ENCODE data around the gene SKI.
"Not testable (repeated sequence)": the region's sequence is repeated elsewhere in the genome, so short reads cannot be mapped to it uniquely, and the experiment has no call there.

SKI gene

DNA sequence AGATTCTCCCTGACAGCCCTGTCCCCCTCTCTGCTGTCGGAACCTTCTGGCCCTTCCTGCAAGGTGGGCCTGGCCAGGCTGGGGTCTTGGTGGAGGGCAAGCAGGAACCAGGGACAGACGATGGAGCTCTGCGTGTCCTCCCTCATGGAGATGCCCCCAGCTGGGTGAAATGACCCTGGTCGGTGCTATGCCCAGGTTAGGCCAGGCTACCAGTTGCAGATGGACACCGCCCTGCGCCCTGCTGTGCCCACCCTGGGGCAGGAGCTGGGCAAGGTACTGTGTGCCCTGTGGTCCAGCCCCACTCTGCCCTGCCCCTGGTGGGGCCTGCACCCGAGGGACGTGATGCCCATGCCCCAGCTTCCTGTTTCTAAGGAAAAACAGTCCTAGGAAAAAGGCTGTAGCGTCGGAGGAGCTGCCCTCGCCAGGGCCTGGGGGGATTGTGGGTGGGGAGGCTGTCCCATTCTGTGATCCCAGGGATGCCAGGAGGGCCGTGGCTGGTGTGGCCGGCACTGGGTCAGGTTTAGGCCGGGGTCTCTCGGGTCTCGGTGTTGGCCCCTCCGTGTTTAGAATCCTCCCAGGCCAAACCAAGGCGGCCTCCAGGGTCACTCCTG lies 85.6 kb downstream of the SKI start:
- DNase-seq: no peak

DNA sequence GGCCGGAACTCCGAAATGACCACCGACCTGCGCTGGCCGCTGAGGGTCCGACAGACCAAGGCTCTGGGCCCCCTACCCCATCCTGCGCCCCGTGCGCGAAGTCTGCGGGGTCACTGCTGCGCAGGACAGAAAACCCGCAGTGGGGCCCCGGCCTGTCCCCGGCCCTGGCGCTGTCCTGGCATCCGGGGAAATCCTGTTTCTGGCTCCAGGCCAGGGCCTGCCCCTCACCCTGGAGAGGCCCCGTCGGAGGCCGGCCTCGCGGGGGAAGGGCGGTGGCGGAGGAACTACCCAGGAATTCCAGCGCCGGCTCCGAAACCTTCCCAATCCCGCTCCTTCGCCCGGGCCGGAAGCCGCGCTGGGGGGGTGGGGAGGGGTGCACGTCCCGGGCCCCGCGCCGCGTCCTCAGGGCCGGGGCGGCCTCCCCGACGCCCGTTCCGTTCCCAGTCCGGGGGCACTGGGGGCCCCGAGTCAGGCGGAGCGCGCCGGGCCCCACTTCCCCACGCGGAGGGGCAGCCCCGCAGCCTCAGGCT lies 86.2 kb downstream of the SKI start:
- no peak for DNase-seq

DNA sequence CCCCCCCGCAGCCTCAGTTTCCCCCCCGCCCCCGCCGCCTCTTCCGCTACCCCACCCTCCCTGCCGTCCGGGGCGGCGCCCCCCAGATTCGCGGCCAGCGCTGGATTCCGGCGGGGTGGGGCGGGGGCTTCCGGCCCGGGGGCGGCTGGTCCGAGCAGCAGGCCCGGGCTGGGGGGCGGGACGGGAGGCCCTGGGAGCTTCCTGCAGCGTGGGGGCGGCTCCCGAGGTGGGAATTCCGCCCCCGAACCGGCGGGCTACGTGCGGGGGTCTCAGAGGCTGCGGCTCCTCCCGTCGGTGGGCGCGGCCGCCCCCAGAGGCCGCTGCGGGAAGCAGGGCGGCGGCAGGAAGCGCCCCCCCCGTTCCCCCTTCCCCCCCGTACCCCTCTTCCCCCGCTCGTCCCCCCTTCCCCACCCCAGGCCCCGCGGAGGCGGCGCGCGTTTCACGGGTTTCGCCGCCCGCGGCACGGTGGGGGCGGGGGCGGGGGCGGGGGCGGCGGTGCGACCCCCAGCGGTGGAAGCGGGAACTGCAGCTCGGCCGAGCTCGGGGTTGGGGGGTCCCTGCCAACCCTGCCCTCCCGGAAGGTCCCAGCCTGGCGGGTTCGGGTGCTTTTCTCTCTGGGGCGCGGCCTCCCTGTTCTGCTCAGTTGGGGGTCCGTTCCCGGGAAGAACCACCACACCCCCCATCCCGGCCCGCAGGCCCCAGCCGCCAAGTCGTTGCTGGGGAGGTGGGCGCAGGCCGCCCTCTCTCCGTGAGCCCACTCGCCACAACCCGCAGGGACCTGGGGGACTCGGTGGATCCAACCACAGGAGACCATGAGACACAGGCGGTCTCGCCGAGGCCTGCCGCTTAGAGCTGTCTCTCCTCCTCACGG lies 86.9 kb downstream of the SKI start:
- no peak for DNase-seq

DNA sequence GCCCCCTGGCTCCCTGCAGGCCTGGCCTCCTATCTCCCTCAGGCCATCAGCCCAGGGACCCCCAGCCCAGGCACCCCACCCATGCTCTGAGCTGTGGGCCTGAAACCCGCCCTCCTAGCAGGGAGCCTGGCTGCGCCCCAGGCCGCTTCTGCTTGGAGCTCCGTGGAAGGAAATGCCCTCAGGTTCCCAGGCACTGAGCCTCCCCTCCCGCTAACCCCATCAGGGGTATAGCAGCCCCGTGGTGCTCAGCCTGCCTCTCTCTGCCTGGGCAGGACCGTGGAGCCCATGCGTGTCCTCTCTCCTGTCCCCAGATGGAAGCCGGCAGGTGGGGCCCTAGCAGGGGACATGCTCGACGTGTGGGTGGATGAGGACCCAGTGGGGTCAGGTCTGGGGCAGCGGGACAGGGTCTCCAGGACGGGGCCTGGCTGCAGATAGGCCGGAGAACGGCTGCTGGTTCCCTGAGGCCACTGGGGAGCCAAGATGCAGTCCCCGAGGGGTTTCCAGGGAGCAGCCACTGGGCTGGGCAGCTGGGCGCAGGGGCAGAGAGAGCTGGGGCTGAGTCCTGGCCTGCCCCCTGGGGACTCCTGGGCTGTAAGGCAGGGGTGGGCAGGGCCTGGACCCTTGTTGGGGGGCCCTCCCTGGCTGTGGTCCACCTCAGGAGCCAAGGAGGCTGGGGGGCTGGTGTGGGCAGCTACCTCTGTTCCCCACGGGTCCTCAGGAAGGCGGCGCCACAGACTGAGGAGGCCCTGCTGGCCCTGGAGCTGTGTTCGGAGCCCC lies 87.7 kb downstream of the SKI start:
- DNase-seq: no peak

DNA sequence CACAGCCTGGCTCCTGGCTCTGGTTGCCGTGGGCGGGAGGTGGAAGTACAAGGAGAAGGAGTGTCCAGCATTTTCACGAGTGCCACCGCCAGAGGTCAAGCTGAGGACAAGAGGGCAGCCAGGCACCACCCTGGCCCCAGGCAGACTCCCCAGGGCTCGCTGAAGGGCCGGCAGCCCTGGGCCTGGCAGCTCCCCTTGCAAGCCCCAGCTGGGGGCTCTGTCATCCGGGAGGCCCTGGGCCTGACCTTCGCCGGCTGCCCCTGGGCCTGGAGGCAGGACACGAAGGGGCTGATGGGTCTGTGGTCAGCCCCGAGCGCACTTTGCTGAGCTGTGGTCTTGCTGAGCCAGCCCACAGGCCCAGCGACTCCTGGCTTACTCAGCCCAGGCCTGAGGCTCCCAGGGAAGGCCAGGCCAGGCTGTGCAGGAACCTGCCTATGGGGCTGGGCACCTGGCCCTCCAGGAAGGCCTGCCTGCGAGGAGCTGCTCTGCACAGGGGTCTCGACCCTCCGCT lies 88.4 kb downstream of the SKI start:
- no peak for DNase-seq

DNA sequence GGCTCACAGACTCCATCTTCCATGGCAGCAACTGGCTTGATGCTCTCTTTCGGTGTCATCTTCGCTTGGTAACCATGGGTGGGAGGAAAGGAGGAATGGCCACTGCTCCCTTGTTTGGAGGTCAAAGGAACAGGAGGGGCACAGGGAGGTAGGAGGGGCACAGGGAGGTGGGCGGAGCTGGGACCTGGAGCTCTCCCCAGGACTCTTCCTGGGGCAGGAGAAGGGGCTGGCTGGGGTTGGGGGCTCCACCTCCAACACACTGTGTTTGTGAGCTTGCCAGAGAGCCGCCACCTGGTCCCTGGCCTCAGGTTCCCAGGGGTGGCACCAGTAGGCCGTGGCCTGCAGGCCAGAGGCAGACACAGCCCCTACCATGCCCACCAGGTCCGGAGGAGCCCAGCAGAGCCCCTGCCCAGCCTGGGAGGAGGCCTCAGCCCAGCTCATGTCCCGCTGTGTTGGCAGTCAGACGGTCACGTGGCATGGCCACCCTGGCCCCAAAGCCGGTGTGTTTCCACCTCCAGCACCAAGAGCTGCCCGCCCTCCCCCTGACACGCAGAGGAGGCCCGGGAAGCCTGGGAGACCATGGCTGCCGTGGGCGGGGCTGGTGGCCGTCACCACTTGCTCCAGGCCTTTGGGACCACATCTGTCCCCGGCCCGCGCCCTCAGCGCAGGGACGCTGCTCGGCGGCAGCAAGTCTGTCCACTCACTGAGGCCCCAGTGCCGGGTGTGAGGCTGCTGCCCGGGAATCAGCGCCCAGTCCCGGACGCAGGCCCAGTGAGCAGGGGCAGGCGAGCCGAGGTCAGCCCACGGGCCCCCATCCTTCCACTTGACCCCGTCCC lies 89.3 kb downstream of the SKI start:
- DNase-seq: no peak

DNA sequence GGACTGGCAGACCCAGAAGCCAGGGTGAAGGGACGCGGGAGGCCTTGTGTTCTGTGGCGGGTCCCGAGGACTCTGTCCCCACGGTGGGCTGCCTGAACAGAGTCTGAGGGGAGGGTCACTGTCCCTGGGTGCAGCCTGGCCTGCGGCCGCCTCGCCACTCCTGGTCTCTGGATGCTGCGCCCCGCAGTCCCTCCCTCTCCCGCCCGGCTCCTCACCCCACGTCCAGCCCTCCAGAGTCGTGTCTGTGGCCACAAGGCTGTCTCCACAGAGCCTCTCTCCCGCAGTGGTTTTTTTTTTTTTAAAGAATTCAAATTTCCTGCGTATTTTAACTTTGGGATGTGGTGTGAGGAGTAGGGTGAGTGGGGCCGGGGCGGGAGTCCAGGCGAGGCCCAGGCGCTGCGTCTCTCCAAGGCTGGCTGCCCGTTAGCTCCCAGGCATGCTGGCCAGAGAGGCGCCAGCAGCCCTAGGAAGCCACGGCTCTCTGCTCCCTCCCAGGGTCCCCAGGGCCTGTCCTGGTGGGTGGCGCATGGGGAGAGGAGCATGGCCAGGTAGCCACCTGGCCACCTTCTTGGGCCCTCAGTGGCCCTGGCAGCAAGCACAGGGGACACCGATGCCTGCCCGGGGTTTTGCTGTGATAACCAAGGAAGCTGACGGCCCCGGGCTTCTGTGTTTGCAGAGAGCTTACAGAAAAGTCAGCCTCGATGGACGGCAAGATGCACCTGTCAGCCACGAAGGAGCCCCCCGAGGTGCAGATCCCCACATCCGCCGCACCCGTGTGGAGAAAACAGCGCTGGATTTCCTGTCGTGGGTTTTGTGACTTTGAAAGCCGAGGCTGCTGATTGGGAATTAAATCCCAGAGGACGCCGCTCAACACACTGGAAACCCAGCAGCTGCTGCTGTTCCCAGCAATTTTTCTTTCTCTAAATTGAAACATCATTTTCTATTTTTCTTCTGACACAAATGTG lies 90.5 kb downstream of the SKI start:
- DNase-seq: no peak

DNA sequence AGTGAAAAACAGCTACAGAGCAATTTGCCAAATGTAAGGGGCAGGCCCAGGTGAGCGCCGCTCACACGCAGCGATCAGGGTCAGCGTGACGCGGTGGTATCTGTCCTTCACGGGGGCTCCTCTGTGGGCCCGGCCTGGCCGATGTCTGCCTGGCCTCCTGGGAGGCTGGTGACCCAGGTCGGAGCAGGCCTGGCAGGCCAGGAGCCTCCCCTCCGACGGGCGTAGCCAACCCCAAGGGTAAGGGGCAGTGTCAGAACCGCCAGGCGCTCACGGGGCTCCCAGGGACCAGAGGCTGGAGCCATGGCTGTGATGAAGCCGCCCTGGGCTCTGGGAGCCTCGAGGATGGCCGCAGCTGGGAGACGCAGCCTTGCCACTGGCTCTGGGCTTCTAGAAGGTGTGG lies 91.2 kb downstream of the SKI start:
- DNase-seq: no peak

DNA sequence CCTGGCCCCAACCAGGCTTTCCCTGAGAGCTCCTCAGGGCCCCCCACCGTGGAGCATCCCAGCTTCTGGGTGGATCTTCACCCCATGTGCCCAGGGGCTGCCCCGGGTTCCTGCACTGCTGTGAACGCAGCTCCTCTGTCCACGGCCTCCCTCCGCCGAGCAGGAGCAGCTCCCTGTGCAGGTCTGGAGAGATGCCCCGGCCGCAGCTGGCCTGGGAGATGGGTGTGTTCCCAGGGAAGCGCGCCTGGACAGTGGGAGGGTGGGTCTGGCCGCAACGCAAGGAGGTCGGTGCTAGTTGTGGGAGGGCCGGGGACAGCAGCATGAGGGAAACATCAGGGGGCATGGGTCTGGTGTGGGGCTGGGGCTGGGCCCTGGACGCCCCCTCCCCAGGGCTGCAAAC lies 91.9 kb downstream of the SKI start:
- DNase-seq: no peak

DNA sequence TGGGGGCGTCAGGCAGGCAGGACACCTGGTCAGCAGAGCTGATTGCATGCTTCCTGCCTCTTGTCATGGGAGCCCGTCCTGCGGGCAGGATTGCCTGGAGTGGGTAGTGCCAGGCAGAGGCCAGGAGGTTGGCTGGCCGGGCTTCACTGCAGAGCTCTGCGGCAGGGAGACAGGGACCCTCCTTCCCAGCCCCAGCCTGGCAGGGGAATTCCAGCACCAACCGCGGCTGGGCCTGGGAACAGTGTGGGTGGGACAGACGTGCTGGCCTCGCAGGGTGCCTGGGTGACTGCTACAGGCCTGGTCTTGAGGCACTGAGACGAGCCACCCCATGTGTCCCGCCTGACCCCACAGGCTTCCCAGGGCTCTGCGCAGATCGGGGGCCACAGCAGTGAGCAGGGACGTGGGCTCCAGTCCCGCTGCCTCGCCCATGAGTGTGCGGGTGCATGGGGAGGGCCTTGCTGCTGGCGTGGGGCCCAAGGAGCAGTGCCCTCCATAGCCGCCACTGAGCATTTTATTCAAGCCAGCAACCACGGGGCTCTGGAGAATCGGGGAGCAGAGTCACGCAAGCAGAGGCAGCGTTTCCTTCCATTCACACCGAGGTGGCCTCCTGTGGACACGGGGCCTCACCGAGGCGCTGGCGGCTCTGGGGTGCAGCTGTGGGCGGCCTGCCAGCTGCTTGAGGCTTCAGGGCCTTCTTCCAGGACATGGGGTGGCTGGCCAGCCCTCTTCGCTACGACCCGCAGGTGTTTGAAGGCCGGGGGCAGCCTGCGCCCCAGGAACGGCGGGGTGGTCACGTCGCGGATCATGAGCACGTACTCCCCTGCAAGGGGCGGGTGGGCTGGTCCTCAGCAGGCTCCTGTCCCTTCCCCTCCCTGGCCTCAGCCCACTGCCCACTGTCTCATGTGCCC lies 92.9 kb downstream of the SKI start:
- no peak for DNase-seq

DNA sequence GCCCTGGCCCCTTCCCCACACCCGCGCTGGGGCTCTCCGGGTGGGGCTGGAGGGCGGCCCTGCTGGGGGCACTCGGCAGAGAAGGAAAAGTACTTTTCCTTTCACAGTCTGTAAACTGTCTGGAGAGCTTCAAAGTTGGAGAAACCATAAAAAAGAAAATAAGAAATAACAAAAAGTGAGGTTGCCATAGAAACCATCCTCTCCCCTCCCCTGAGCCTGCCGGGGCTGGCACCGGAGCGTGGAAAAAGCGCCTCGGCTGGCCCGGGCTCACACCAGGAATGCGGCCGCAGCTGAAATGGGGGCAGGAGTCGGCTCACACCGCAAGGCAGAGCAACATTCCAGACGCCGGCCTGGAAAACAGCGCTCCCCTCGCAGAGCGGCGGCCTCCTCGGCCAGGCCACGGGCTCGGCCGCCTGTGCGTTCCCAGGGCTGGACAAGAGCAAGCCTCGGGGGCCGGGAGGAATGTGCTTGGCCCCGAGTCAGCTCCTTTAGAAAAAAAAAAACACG lies 94.0 kb downstream of the SKI start:
- DNase-seq: no peak

DNA sequence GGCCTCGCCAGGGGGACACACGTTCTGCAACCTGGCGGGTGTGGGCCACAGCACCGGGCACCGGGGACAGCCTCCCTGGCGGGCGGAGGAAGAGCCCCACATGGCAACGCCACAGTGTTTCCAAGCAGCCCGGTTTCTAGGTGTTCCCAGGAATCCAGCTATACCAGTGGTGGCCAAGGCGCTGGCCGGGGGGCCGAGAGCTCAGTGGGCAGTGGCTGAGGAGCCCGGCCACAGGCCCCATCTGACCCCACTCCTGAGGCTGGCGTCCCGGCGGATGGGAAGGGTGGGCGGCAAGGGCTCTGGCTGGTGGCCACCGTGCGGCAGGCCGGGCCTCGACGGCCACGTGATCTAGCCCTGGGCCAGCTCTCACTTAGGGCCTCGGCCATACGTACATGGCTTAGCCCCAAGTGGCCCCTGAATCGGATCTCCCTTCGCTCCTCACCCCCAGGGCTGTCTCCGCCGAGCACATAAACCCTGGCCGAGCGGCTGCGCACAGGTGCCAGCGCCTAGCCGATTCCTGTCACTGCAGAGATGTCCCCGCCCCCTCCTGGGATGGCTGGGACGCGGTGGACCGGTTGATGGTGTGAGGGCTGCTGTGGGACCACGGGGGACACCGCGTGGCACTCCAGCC lies 94.6 kb downstream of the SKI start:
- no peak for DNase-seq

DNA sequence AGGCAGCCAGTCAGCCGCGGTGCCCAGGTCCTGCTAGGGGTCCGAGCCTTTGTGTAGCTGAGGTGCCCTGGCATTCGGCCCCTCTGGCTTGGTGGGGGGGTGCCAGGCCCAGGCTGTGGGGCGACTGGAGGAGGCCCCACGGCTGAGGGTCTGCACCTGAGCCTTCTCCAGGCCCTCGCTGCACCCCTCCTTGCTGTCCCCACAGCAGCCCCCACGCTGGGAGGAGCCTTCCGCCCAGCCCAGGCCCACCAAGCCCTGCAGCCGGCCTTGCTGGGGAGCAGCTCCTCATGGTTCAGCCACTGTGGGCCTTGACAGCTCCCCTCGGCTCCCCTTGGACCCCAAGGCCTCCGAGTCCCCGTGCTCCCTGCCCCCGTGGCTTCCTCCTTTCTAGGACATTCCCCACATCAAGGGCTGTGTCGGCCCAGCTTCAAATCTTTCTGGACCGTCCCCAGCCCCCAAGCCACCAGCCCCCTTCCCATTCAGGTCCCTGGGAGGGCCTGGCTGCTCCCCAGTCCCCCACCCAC lies 95.4 kb downstream of the SKI start:
- DNase-seq: no peak

DNA sequence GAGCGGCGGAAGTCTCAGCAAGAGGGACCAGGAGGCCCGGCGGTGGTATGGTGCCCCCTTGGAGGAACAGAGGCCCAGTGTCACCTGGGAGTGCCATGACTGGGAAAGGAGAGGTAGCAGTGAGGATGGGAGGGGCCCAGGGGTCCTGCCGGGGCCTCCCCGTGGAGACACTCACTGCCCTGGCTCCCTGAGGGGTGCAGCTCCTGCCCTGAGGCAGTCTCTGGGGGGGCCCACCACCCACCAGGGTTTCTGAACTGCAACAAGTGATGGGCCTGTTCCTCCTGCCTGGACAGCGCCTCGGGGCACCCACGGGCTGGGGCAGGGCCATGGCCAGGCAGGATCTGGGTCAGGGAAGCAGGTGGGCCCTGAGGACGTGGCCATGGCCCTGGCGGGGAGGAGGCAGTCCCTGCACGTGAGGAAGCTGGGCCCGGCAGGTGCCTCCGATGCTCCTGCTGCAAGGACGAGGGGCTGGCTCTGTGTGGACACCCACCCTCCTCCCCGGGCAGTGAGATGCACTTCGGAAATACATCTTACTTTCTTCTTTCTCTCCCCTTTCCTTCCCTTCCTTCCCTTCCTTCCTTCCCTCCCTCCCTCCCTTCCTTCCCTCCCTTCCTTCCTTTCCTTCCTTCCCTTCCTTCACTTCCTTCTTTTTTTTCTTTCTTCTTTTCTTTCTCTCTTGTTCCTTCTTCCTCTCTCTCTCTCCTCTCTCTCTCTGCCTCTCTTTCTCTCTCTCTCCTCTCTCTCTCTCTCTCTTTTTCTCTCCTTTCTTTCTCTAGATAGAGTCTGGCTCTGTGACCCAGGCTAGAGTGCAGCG lies 96.6 kb downstream of the SKI start:
- DNase-seq: no peak

DNA sequence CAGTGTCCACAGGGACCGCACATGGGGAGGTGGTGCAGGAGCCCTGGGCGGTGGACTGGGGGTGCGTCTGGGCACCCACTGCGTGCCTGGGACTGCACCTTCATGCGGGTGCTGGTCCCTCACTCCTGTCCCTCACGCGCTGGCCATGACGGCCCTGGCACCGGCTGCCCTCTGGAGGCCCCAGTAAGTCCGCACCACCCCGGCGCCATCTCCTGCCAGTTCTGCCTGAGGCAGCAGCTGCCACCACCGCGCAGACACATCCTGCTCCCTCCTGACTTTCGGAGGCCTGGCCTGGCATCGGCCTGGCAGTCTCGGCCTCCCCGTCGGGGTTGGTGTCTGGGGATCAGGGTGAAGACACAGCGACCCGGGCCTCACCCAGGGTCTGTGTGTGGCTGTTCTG lies 98.4 kb downstream of the SKI start:
- DNase-seq: no peak

DNA sequence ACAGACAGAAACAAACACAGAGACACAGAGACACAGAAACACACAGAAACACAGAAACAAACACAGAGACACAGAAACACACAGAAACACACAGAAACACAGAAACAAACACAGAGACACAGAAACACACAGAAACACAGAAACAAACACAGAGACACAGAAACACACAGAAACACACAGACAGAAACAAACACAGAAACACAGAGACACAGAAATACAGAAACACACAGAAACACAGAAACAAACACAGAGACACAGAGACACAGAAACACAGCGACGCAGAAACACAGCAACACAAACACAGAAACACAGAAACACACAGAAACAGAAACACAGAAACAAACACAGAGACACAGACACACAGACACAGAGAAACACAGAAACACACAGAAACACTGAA lies 99.0 kb downstream of the SKI start:
- DNase-seq: not testable (repeated sequence)

DNA sequence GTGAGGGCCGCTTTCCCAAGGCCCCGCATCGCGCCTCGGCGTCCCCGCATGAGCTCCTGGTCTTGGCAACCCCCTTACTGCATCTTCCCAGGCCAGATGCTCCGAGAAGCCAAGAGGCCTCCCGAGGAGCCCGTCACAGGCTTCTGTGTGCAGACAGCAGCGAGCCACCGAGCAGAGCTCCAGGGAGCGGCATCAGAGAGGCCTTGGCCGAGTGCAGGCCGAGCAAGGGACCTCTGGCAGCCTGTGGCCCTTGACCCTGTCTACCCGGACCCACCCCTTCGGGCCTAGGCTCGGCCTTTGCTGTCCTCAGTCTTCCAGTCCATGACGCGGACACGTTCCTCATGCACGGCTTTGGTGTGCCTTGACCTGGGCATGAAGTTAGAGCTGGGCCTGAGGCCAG lies 99.7 kb downstream of the SKI start:
- DNase-seq: no peak
